Trophoblast cell (in vitro differentiated cells and primary cell): ENCODE measurements around the gene TAF1.

Experiments used
- DNase-seq, 2 donors: peaks; one replicate each; pipeline ENCODE4 v3.0.0-alpha.2; 2016
- H2AFZ ChIP-seq: 2 replicates; pipeline ENCODE4 v1.6.1; 2013; ENCODE audit warnings: low read length, moderate library complexity, mild to moderate bottlenecking; ENCODE audit not compliant: insufficient read depth, poor library complexity
- H2AK5ac ChIP-seq: 2 replicates; pipeline ENCODE4 v1.6.1; 2013; ENCODE audit warnings: mild to moderate bottlenecking, low read length
- H2BK120ac ChIP-seq: 2 replicates; pipeline ENCODE4 v1.6.1; 2013; ENCODE audit warnings: low read length, mild to moderate bottlenecking, moderate library complexity; ENCODE audit not compliant: insufficient read depth, poor library complexity
- H2BK12ac ChIP-seq: 2 replicates; pipeline ENCODE4 v1.6.1; 2013; ENCODE audit warnings: mild to moderate bottlenecking, low read length, moderate library complexity
- H2BK5ac ChIP-seq: 2 replicates; pipeline ENCODE4 v1.6.1; 2013; ENCODE audit warnings: low read length, low read depth, moderate library complexity, mild to moderate bottlenecking; ENCODE audit not compliant: poor library complexity
- H3K14ac ChIP-seq: 2 replicates; pipeline ENCODE4 v1.6.1; 2013; ENCODE audit warnings: mild to moderate bottlenecking, low read length
- H3K18ac ChIP-seq: 2 replicates; pipeline ENCODE4 v1.6.1; 2013; ENCODE audit warnings: mild to moderate bottlenecking, low read length
- H3K23ac ChIP-seq: 2 replicates; pipeline ENCODE4 v1.6.1; 2013; ENCODE audit warnings: low read length
- H3K27ac ChIP-seq: 2 replicates; pipeline ENCODE4 v1.5.1; 2013; ENCODE audit warnings: low read depth, mild to moderate bottlenecking, inconsistent platforms, low read length, moderate library complexity
- H3K27me3 ChIP-seq: 2 replicates; pipeline ENCODE4 v1.6.1; 2013; ENCODE audit warnings: inconsistent platforms, mild to moderate bottlenecking, low read length, moderate library complexity; ENCODE audit not compliant: insufficient read depth
- H3K36me3 ChIP-seq, 2 experiments: 1 replicate in 1 of 2; 2 replicates in 1 of 2; pipeline ENCODE4 v1.6.1; 2013; ENCODE audit warnings: low read length in 2 of 2, mild to moderate bottlenecking in 2 of 2, moderate library complexity in 1 of 2; ENCODE audit not compliant: insufficient read depth in 2 of 2, control insufficient read depth in 1 of 2
- H3K4ac ChIP-seq: 2 replicates; pipeline ENCODE4 v1.6.1; 2013; ENCODE audit warnings: low read depth, mild to moderate bottlenecking, low read length, moderate library complexity
- H3K4me1 ChIP-seq, 2 experiments: 1 replicate in 1 of 2; 2 replicates in 1 of 2; pipeline ENCODE4 v1.6.1; 2013; ENCODE audit warnings: low read length in 2 of 2, mild to moderate bottlenecking in 2 of 2, moderate library complexity in 1 of 2; ENCODE audit not compliant: insufficient read depth in 2 of 2, control insufficient read depth in 1 of 2
- H3K4me2 ChIP-seq: 2 replicates; pipeline ENCODE4 v1.6.1; 2013; ENCODE audit warnings: inconsistent platforms, mild to moderate bottlenecking, low read length, moderate library complexity
- H3K4me3 ChIP-seq: 2 replicates; pipeline ENCODE4 v1.5.1; 2013; ENCODE audit warnings: mild to moderate bottlenecking, low read depth, low read length, inconsistent platforms
- H3K79me1 ChIP-seq: one replicate; pipeline ENCODE4 v1.6.1; 2013; ENCODE audit warnings: low read length
- H3K79me2 ChIP-seq: 2 replicates; pipeline ENCODE4 v1.6.1; 2013; ENCODE audit warnings: low read length, mild to moderate bottlenecking; ENCODE audit not compliant: control insufficient read depth, insufficient read depth, poor library complexity
- H3K9ac ChIP-seq: 2 replicates; pipeline ENCODE4 v1.6.1; 2013; ENCODE audit warnings: mild to moderate bottlenecking, low read length
- H3K9me3 ChIP-seq: 2 replicates; pipeline ENCODE4 v1.6.1; 2013; ENCODE audit warnings: low read depth, mild to moderate bottlenecking, control low read depth, inconsistent platforms, low read length; ENCODE audit not compliant: insufficient read depth
- H4K12ac ChIP-seq: 2 replicates; pipeline ENCODE4 v1.6.1; 2013; ENCODE audit warnings: low read depth, mild to moderate bottlenecking, low read length, moderate library complexity
- H4K8ac ChIP-seq: 2 replicates; pipeline ENCODE4 v1.6.1; 2013; ENCODE audit warnings: low read depth, mild to moderate bottlenecking, low read length, moderate library complexity
- H4K91ac ChIP-seq: one replicate; pipeline ENCODE4 v1.6.1; 2013; ENCODE audit warnings: low read depth, mild to moderate bottlenecking, low read length, moderate library complexity
- WGBS: extraction: QIAGEN DNeasy Blood & Tissue Kit; methylation state at CpG from one replicate; pipeline ENCODE4 v1.1.7; 2013; ENCODE audit warnings: missing lambda C conversion rate; ENCODE audit not compliant: insufficient read length, insufficient coverage; ENCODE audit errors: extremely low coverage; 5-methylcytosine and 5-hydroxymethylcytosine counted together

TAF1 gene

GRCh38 chrX:71366674-71367256, 608 bp downstream of the TAF1 start:
- Histone ChIP-seq H4K91ac (peak overlapping the region; percentile 32), H3K4ac (peak overlapping the region; percentile 43), H2BK120ac (peak overlapping the region; percentile 64), H3K4me1 (peaks cover 0 to 3% of the 10 kb centered on the region in 2 experiments), H3K27ac (peak overlapping the region; percentile 59), H2BK5ac (peak overlapping the region; percentile 37), H2BK12ac (no peak overlapping the region), H3K79me2 (peaks cover 9% of the 10 kb centered on the region), H3K27me3 (no peaks in the 10 kb centered on the region), H4K12ac (peak overlapping the region; percentile 73), H3K23ac (no peak overlapping the region), H3K18ac (peak overlapping the region; percentile 60), H3K36me3 (peaks cover 7 to 9% of the 10 kb centered on the region in 2 experiments), H3K14ac (peak overlapping the region; percentile 94), H3K9ac (peak overlapping the region; percentile 95), H2AK5ac (no peak overlapping the region), H3K9me3 (no peaks in the 10 kb centered on the region), H3K79me1 (peaks cover 10% of the 10 kb centered on the region), H2AFZ (peak overlapping the region; percentile 75), H3K4me3 (peak overlapping the region; percentile 98), H4K8ac (peak overlapping the region; percentile 70), H3K4me2 (peak overlapping the region; percentile 89)
- WGBS: no CpG with 5 or more reads among the region's 36 CpGs
- peak in 1 of 2 donors; percentile 28 for DNase-seq

- Histone ChIP-seq H3K79me1 (peaks cover 10% of the 10 kb centered on the region), H3K18ac (no peak overlapping the region), H3K23ac (no peak overlapping the region), H2BK5ac (no peak overlapping the region), H3K27ac (no peak overlapping the region), H3K36me3 (peaks cover 7 to 9% of the 10 kb centered on the region in 2 experiments), H3K9me3 (no peaks in the 10 kb centered on the region), H4K8ac (no peak overlapping the region), H3K9ac (peak overlapping the region; percentile 27), H3K4ac (peak overlapping the region; percentile 44), H3K79me2 (peaks cover 9% of the 10 kb centered on the region), H3K14ac (no peak overlapping the region), H3K4me2 (peak overlapping the region; percentile 89), H3K4me3 (no peak overlapping the region), H4K91ac (no peak overlapping the region), H3K4me1 (peaks cover 0 to 3% of the 10 kb centered on the region in 2 experiments), H2AK5ac (no peak overlapping the region), H2AFZ (no peak overlapping the region), H3K27me3 (no peaks in the 10 kb centered on the region), H2BK12ac (no peak overlapping the region), H2BK120ac (no peak overlapping the region), H4K12ac (no peak overlapping the region)
- peak in 1 of 2 donors; percentile 2 for DNase-seq
- no CpG with 5 or more reads among the region's 14 CpGs for WGBS
These were observed 1.2 kb downstream of the TAF1 start for GRCh38 chrX:71367396-71367795.

GRCh38 chrX:71372388-71372787, 6.2 kb downstream of the TAF1 start:
- Histone ChIP-seq H3K79me1 (no peaks in the 10 kb centered on the region), H4K12ac (no peak overlapping the region), H3K18ac (no peak overlapping the region), H3K27me3 (no peaks in the 10 kb centered on the region), H3K14ac (no peak overlapping the region), H3K4me3 (no peak overlapping the region), H3K27ac (no peak overlapping the region), H3K36me3 (peaks cover 23 to 24% of the 10 kb centered on the region in 2 experiments), H3K4ac (no peak overlapping the region), H3K9me3 (no peaks in the 10 kb centered on the region), H3K23ac (no peak overlapping the region), H4K8ac (no peak overlapping the region), H2BK12ac (no peak overlapping the region), H3K4me1 (peaks cover 0 to 2% of the 10 kb centered on the region in 2 experiments), H3K9ac (no peak overlapping the region), H2BK120ac (no peak overlapping the region), H2AK5ac (no peak overlapping the region), H2AFZ (no peak overlapping the region), H4K91ac (no peak overlapping the region), H3K79me2 (peaks cover 3% of the 10 kb centered on the region), H3K4me2 (no peak overlapping the region), H2BK5ac (no peak overlapping the region)
- DNase-seq: no peak
- no CpG with 5 or more reads among the region's 4 CpGs for WGBS

GRCh38 chrX:71378732-71379131, 12.6 kb downstream of the TAF1 start:
- no peaks in the 10 kb centered on the region for H3K79me1 ChIP-seq

More at GRCh38 chrX:71378732-71379131, 12.6 kb downstream of the TAF1 start:
- no peak overlapping the region for H3K9ac ChIP-seq
- no peaks in the 10 kb centered on the region for H3K4me1 ChIP-seq
- no peak overlapping the region for H3K4ac ChIP-seq
- H2AK5ac ChIP-seq: no peak overlapping the region
- H3K14ac ChIP-seq: no peak overlapping the region
- no peaks in the 10 kb centered on the region for H3K9me3 ChIP-seq
- WGBS: no CpG with 5 or more reads among the region's 3 CpGs
- H3K23ac ChIP-seq: no peak overlapping the region
- H4K8ac ChIP-seq: no peak overlapping the region
- H3K18ac ChIP-seq: no peak overlapping the region
- H3K79me2 ChIP-seq: no peaks in the 10 kb centered on the region
- no peak overlapping the region for H2BK12ac ChIP-seq
- H3K36me3 ChIP-seq: peaks cover 28 to 30% of the 10 kb centered on the region in 2 experiments
- H3K4me3 ChIP-seq: no peak overlapping the region
- H2BK120ac ChIP-seq: no peak overlapping the region
- no peaks in the 10 kb centered on the region for H3K27me3 ChIP-seq
- H2AFZ ChIP-seq: no peak overlapping the region
- H4K12ac ChIP-seq: no peak overlapping the region
- H2BK5ac ChIP-seq: no peak overlapping the region
- H4K91ac ChIP-seq: no peak overlapping the region
- H3K27ac ChIP-seq: no peak overlapping the region
- DNase-seq: no peak
- no peak overlapping the region for H3K4me2 ChIP-seq
